GM13977 (cell line): ENCODE measurements around the gene GPR45.

Experiments
- DNase-seq: peaks from one replicate; pipeline ENCODE4 v3.0.0; 2012; ENCODE audit warnings: low spot score
- CTCF ChIP-seq: IDR thresholded peaks from 2 replicates; pipeline ENCODE4 v1.5.1; 2012; ENCODE audit warnings: mild to moderate bottlenecking, control low read depth; ENCODE audit not compliant: insufficient read depth; ENCODE audit errors: extremely low read depth, missing control alignments
- in situ Hi-C: fragments of 300-500 bp; cut with MboI; formaldehyde crosslinking; loops from one replicate; pipeline ENCODE4 v1.12.0; 2022; ENCODE audit warnings: low sequenced_read_pairs, low pct_unique_long_range_greater_than_20kb, mixed read lengths, inconsistent platforms; ENCODE audit not compliant: unreplicated experiment

Gene GPR45

GRCh38 chr2:105252271-105252670 lies 10.7 kb downstream of the GPR45 start:
- in situ Hi-C loops, result no loop called here
- TF ChIP-seq CTCF, result no peak
- DNase-seq, result no peak

DNA sequence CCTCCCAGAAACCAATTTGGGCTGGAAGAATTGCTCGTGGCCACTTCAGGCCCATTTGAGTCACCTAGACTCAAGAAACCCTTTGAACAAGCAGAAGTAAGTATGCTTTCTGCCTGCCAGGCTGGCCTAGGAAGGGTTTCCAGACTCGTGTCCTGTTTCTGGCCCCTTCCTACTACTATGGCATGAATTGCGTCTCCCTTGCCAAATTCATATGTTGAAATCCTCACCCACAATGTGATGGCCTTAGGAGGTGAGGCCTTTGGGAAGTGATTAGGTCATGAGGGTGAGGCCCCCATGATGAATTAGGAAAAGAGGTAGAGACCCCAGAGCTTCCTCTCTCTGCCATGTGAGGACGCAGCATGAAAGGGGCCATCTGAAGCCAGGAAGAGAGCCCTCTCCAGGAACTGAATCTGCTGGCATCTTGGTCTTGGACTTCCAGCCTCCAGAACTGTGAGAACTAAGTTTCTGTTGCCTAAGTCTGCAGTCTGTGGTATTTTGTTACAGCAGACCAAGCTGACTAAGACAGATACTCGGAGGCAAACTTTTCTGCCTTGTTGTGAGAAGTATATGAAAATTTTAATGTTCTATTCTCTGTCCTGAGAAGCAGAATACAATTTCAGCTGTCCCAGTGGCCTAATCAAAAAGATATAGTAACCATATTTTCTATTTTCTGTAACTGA lies 13.1 kb downstream of the GPR45 start:
- in situ Hi-C loops, result no loop called here
- TF ChIP-seq CTCF, result no peak
- no peak for DNase-seq

DNA sequence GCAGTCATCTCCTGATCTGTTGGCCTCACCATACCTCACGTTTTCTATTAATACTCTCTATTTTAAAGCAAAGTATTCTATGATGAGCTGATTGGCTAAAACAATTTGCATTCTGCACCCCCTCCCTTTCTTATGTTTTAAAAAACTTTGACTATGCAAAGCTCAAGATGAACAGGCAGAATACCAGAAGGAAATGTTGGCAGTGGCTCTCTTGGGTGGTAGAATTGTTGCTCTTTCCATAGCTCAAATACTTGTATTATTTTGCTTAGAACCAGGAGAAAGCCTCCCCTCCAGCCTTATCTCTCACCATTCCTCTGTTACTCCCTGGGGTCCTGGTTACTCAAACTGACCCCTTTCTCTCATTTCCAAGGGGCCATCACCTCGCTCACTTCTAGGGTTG lies 14.4 kb downstream of the GPR45 start:
- no peak for DNase-seq
- TF ChIP-seq CTCF, result no peak
- in situ Hi-C loops, result no loop called here

DNA sequence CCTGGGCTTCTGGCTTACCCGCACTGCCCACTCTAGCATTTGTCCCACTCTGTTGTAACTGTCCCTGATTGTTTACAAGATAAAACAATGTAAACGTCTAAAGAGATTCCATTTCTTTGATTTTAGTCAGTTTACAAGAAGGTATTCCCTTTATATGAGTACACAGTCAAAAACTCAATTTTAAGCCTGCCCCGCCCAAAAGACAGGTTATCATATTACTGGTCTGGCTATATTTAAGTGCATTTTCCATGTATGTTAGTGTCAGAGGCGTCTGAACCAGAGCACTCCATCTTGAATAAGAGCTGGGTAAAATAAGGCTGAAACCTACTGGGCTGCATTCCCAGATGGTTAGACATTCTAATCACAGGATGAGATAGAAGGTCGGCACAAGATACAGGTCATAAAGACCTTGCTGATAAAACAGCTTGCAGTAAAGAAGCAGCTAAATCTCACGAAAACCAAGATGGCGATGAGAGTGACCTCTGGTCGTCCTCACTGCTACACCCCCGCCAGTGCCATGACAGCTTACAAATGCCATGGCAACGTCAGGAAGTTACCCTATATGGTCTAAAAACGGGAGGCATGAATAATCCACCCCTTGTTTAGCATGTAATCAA lies 15.0 kb downstream of the GPR45 start:
- TF ChIP-seq CTCF, result no peak
- no peak for DNase-seq
- in situ Hi-C loops, result no loop called here

DNA sequence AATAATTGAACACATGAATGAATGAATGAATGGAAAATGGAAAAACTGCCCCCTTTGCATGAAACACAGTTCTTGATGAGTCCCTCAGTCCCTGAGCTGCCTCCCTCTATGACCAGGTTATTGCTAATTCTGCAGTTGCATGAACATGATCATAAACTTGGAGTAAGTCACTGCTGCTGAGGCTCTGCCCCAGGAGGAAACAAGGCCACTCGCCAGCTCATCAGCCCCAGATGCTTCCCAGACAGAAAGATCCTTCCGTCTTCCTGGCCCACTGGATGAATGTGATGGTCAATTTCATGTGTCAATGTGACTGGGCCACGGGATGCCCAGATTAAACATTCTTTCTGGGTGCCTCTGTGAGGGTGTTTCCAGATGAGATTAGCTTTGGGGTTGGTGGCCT lies 16.4 kb downstream of the GPR45 start:
- no peak for DNase-seq
- in situ Hi-C loops, result no loop called here
- no peak for TF ChIP-seq CTCF

- no peak for TF ChIP-seq CTCF
- no peak for DNase-seq
- in situ Hi-C loops, result no loop called here
These were observed 17.4 kb downstream of the GPR45 start for GRCh38 chr2:105258835-105259350.
